Mesenchymal stem cell (in vitro differentiated cells and primary cell): ENCODE measurements around the gene COX4I1.

Experiments used
- DNase-seq: peaks from one replicate; pipeline ENCODE4 v3.0.0-alpha.2; 2013
- H2AFZ ChIP-seq: one replicate; pipeline ENCODE4 v1.6.1; 2013; ENCODE audit warnings: low read depth, mild to moderate bottlenecking, control low read depth, inconsistent platforms, low read length, moderate library complexity
- H2AK5ac ChIP-seq: 2 replicates; pipeline ENCODE4 v1.6.1; 2013; ENCODE audit warnings: low read length, moderate library complexity, mild to moderate bottlenecking, inconsistent platforms; ENCODE audit not compliant: severe bottlenecking
- H2BK120ac ChIP-seq: one replicate; pipeline ENCODE4 v1.6.1; 2013; ENCODE audit warnings: low read depth, mild to moderate bottlenecking, inconsistent platforms, low read length, moderate library complexity
- H2BK12ac ChIP-seq, 2 experiments: one replicate each; pipeline ENCODE4 v1.6.1; 2013; ENCODE audit warnings: inconsistent platforms in 2 of 2, low read length in 2 of 2, mild to moderate bottlenecking in 2 of 2, moderate library complexity in 2 of 2, control low read depth in 1 of 2
- H2BK15ac ChIP-seq: one replicate; pipeline ENCODE4 v1.6.1; 2013; ENCODE audit warnings: mild to moderate bottlenecking, low read depth, inconsistent platforms; ENCODE audit not compliant: poor library complexity, severe bottlenecking
- H2BK5ac ChIP-seq: 2 replicates; pipeline ENCODE4 v1.6.1; 2013; ENCODE audit warnings: low read depth, mild to moderate bottlenecking, low read length, control low read depth, inconsistent platforms; ENCODE audit not compliant: poor library complexity, severe bottlenecking
- H3K14ac ChIP-seq, 2 experiments: one replicate each; pipeline ENCODE4 v1.6.1; 2013; ENCODE audit warnings: inconsistent platforms in 2 of 2, low read length in 2 of 2, control low read depth in 1 of 2, mild to moderate bottlenecking in 1 of 2, moderate library complexity in 1 of 2
- H3K18ac ChIP-seq, 2 experiments: one replicate each; pipeline ENCODE4 v1.6.1; 2013; ENCODE audit warnings: inconsistent platforms in 2 of 2, low read length in 2 of 2, control low read depth in 1 of 2, low read depth in 1 of 2, mild to moderate bottlenecking in 1 of 2
- H3K23ac ChIP-seq, 2 experiments: one replicate each; pipeline ENCODE4 v1.6.1; 2013; ENCODE audit warnings: inconsistent platforms in 2 of 2, low read length in 2 of 2, mild to moderate bottlenecking in 2 of 2, moderate library complexity in 2 of 2, control low read depth in 1 of 2
- H3K27ac ChIP-seq: 2 replicates; pipeline ENCODE4 v1.5.1; 2013; ENCODE audit warnings: mild to moderate bottlenecking, moderate library complexity, low read length, control low read depth, inconsistent platforms; ENCODE audit not compliant: poor library complexity, severe bottlenecking
- H3K27me3 ChIP-seq, 2 experiments: 2 replicates each; pipeline versions ENCODE4 v1.6.1 to v1.7.0; 2013; ENCODE audit warnings: low read length in 2 of 2, mild to moderate bottlenecking in 2 of 2, moderate library complexity in 2 of 2, control low read depth in 1 of 2, inconsistent platforms in 1 of 2; ENCODE audit not compliant: control insufficient read depth in 1 of 2, insufficient read depth in 1 of 2
- H3K36me3 ChIP-seq, 2 experiments: 2 replicates each; pipeline versions ENCODE4 v1.6.1 to v1.7.0; 2013; ENCODE audit warnings: low read length in 2 of 2, control low read depth in 1 of 2, inconsistent platforms in 1 of 2, low read depth in 1 of 2, mild to moderate bottlenecking in 1 of 2; ENCODE audit not compliant: insufficient read depth in 2 of 2, control insufficient read depth in 1 of 2
- H3K4ac ChIP-seq, 2 experiments: one replicate each; pipeline ENCODE4 v1.6.1; 2013; ENCODE audit warnings: inconsistent platforms in 2 of 2, low read length in 2 of 2, mild to moderate bottlenecking in 2 of 2, moderate library complexity in 2 of 2, control low read depth in 1 of 2, low read depth in 1 of 2
- H3K4me1 ChIP-seq: 2 replicates; pipeline ENCODE4 v1.6.1; 2013; ENCODE audit warnings: low read depth, low read length, control low read depth; ENCODE audit not compliant: control insufficient read depth, insufficient read depth
- H3K4me2 ChIP-seq: 2 replicates; pipeline ENCODE4 v1.6.1; 2013; ENCODE audit warnings: low read length, mild to moderate bottlenecking, inconsistent platforms; ENCODE audit not compliant: poor library complexity, severe bottlenecking
- H3K4me3 ChIP-seq, 2 experiments: 2 replicates each; pipeline versions ENCODE4 v1.5.1 to v1.7.0; 2013; ENCODE audit warnings: low read length in 2 of 2, mild to moderate bottlenecking in 2 of 2, control low read depth in 1 of 2, low read depth in 1 of 2; ENCODE audit not compliant: insufficient read depth in 1 of 2
- H3K79me1 ChIP-seq: replicated peaks from 2 replicates; pipeline ENCODE4 v1.6.1; 2013; ENCODE audit warnings: mild to moderate bottlenecking, control low read depth, low read length, inconsistent platforms; ENCODE audit not compliant: poor library complexity, severe bottlenecking
- H3K9ac ChIP-seq: 2 replicates; pipeline ENCODE4 v1.7.0; 2013; ENCODE audit warnings: mild to moderate bottlenecking, low read length, moderate library complexity
- H3K9me3 ChIP-seq: 2 replicates; pipeline ENCODE4 v1.7.0; 2013; ENCODE audit warnings: mild to moderate bottlenecking, low read length; ENCODE audit not compliant: control insufficient read depth
- H4K8ac ChIP-seq: one replicate; pipeline ENCODE4 v1.6.1; 2013; ENCODE audit warnings: inconsistent platforms, mild to moderate bottlenecking, low read length, moderate library complexity
- H4K91ac ChIP-seq: one replicate; pipeline ENCODE4 v1.6.1; 2013; ENCODE audit warnings: mild to moderate bottlenecking, low read length, inconsistent platforms
- WGBS: methylation state at CpG from one replicate; pipeline ENCODE4 v1.1.7; 2013; ENCODE audit warnings: mixed read lengths; 5-methylcytosine and 5-hydroxymethylcytosine counted together

Gene COX4I1

DNA sequence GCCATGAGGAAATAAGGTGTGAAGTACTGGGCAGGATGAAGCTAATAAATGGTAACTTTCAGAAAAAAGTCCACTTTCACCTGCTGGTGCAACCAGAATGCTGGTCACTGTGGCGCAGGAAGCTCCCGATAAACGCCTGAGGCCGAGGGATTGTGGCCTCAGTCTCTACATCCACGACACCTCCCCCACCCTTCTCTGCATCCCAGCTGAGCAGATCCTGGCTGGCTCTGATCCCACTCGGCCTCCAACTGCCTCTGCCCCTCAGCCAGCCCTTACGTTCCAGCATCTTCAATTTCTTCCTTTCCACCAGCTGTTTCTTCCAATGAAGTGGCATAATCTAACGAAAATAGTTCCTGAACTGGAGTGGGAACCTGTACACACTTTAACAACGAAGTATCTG is 49.5 kb downstream of the COX4I1 start:
- Histone ChIP-seq H3K4me1 (no peaks in the 10 kb centered on the region), H2BK15ac (no peak overlapping the region), H3K18ac (no peak overlapping the region), H3K9me3 (no peaks in the 10 kb centered on the region), H3K4me3 (no peak overlapping the region), H2AK5ac (no peak overlapping the region), H4K8ac (no peak overlapping the region), H2AFZ (no peak overlapping the region), H3K4ac (no peak overlapping the region), H3K79me1 (no peaks in the 10 kb centered on the region), H3K36me3 (no peaks in the 10 kb centered on the region), H2BK120ac (no peak overlapping the region), H2BK12ac (no peak overlapping the region), H3K23ac (no peak overlapping the region), H3K27me3 (peaks cover 0 to 67% of the 10 kb centered on the region in 2 experiments), H3K9ac (no peak overlapping the region), H2BK5ac (no peak overlapping the region), H3K27ac (no peak overlapping the region), H3K4me2 (no peak overlapping the region), H4K91ac (no peak overlapping the region), H3K14ac (no peak overlapping the region)
- no peak for DNase-seq
- WGBS = 57% methylated on average over 9 of the region's 9 CpGs

DNA sequence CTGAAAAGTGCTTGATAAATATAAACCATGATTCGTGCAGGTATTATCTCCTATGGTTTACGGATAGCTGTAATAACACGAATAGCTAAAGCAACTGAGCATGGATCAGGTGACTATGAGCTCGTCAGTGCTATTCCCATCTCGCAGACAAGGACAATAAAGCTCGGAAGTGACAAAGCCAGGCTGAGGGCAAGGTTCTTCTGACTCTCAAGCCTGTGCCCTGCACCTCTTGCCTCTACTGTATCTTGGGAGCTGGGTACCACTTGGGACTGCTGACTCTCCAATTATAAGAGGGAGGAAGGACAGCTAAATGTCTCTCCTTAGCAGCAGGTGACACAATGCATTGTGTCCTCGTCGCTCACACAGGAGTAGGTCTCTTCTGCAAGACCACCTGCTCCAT is 49.9 kb downstream of the COX4I1 start:
- no peak overlapping the region for H2BK120ac ChIP-seq
- no peak for DNase-seq
- no peak overlapping the region for H3K27ac ChIP-seq
- no peaks in the 10 kb centered on the region for H3K4me1 ChIP-seq
- no peak overlapping the region for H3K18ac ChIP-seq
- no peak overlapping the region for H3K9ac ChIP-seq
- H2AK5ac ChIP-seq = no peak overlapping the region
- H3K9me3 ChIP-seq = no peaks in the 10 kb centered on the region
- H3K79me1 ChIP-seq = no peaks in the 10 kb centered on the region
- H2BK15ac ChIP-seq = no peak overlapping the region
- H2AFZ ChIP-seq = no peak overlapping the region
- H3K36me3 ChIP-seq = no peaks in the 10 kb centered on the region
- H3K23ac ChIP-seq = no peak overlapping the region
- no peak overlapping the region for H3K4me3 ChIP-seq
- H4K8ac ChIP-seq = no peak overlapping the region
- no peak overlapping the region for H3K4ac ChIP-seq
- H3K27me3 ChIP-seq = peaks cover under 1 to 68% of the 10 kb centered on the region in 2 experiments
- H4K91ac ChIP-seq = no peak overlapping the region
- H3K4me2 ChIP-seq = no peak overlapping the region
- H3K14ac ChIP-seq = no peak overlapping the region
- no peak overlapping the region for H2BK5ac ChIP-seq
- H2BK12ac ChIP-seq = no peak overlapping the region
- 87% methylated on average over 8 of the region's 8 CpGs for WGBS

DNA sequence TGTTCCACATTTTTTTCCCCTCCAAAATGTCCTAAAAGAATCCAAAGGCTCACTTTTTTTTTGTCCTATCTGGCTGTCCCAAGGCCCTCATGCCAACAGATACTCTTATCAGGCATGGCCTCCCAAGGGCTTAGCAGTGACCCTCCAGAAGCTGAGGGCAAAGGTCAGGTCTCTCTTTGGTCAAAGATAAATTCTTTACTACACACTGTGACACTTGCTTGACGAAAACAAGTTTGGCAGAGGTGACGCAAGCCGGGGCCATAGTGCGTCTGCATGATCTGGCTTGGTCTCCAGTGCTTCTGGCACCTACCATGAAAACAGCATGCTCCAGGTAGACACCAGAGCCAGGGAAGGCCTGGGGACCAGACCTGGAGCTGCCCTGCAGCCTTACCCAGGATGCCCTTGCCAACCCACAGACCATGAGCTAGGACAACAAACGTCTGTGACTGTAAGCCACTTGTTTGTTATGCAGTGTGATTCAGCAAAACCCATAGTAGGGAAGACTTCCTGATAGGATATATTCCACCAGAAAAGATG is 50.9 kb downstream of the COX4I1 start:
- Histone ChIP-seq H4K91ac (no peak overlapping the region), H2BK15ac (peak overlapping the region; percentile 40), H2AFZ (no peak overlapping the region), H2BK5ac (no peak overlapping the region), H3K4me3 (no peak overlapping the region), H4K8ac (no peak overlapping the region), H2BK120ac (no peak overlapping the region), H3K4me2 (no peak overlapping the region), H3K36me3 (no peaks in the 10 kb centered on the region), H2AK5ac (no peak overlapping the region), H3K4ac (no peak overlapping the region), H3K9ac (no peak overlapping the region), H3K4me1 (no peaks in the 10 kb centered on the region), H3K27me3 (peaks cover 3 to 66% of the 10 kb centered on the region in 2 experiments), H3K79me1 (no peaks in the 10 kb centered on the region), H3K9me3 (peaks cover 4% of the 10 kb centered on the region), H2BK12ac (no peak overlapping the region), H3K18ac (no peak overlapping the region), H3K27ac (no peak overlapping the region), H3K23ac (no peak overlapping the region), H3K14ac (no peak overlapping the region)
- DNase-seq = no peak
- WGBS = 55% methylated on average over 5 of the region's 5 CpGs

DNA sequence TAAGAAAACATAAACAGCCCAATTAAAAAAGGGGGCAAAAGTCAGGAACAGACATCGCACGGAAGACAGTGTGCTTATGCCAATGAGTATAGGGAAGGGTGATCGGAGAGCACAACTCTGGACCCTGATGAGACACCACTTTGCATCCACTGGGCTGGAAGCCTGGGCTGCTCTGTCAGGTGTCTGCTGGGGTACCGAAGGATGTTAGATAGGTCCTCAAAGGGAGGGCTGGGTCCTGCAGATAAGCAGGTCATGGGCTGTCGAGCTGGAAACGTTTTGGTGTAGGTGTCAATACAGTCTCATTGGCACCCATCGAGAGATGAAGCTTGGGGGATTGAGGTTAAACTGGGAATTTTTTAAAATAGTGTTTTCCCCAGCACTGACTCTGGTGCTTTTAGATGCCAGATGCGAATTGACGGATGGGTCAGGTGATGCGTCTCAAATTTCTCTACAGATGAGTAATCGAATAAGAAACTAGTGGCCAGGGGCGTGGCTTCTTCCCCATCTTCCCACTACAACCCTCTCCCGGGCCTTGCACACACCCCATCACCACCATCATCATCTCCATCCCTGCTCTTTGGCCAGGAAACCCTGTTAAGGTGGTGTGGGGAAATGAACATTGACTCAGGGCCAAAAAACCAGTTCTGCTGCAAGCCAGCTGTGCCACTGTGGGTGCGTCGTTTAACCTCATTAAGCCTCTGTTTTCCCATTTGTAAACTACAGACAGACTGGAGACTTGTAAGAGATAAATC is 51.7 kb downstream of the COX4I1 start:
- Histone ChIP-seq H3K4ac (no peak overlapping the region), H2BK12ac (no peak overlapping the region), H3K9ac (no peak overlapping the region), H3K4me2 (no peak overlapping the region), H2BK120ac (no peak overlapping the region), H3K23ac (no peak overlapping the region), H3K9me3 (peaks cover 4% of the 10 kb centered on the region), H2BK5ac (no peak overlapping the region), H3K18ac (no peak overlapping the region), H3K27me3 (peaks cover 3 to 65% of the 10 kb centered on the region in 2 experiments), H3K27ac (no peak overlapping the region), H3K79me1 (no peaks in the 10 kb centered on the region), H2AFZ (no peak overlapping the region), H2BK15ac (no peak overlapping the region), H3K4me3 (no peak overlapping the region), H3K36me3 (no peaks in the 10 kb centered on the region), H3K14ac (no peak overlapping the region), H4K91ac (no peak overlapping the region), H2AK5ac (no peak overlapping the region), H4K8ac (no peak overlapping the region), H3K4me1 (no peaks in the 10 kb centered on the region)
- WGBS = 93% methylated on average over 10 of the region's 15 CpGs
- DNase-seq = no peak
